AG20443 (cell line): ENCODE results near the gene VAT1L.

Experiments
- DNase-seq: peaks from one replicate; pipeline ENCODE4 v3.0.0; 2012; ENCODE audit warnings: low spot score, mixed read lengths

VAT1L gene

GRCh38 chr16:77782694-77783093, 5.7 kb upstream of the VAT1L start:
- no peak for DNase-seq

- no peak for DNase-seq
Observed at GRCh38 chr16:77784441-77785372, 3.7 kb upstream of the VAT1L start.

GRCh38 chr16:77785373-77785764, 3.0 kb upstream of the VAT1L start:
- DNase-seq = no peak

- no peak for DNase-seq
Observed at GRCh38 chr16:77786186-77786847, 2.0 kb upstream of the VAT1L start.

- no peak for DNase-seq
Observed at GRCh38 chr16:77787452-77787851, 912 bp upstream of the VAT1L start.

- DNase-seq = no peak
Observed at GRCh38 chr16:77789085-77790008, 983 bp downstream of the VAT1L start.

GRCh38 chr16:77790009-77790372, 1.6 kb downstream of the VAT1L start:
- DNase-seq = no peak

- DNase-seq = no peak
Observed at GRCh38 chr16:77790912-77791311, 2.5 kb downstream of the VAT1L start.

- DNase-seq = no peak
Observed at GRCh38 chr16:77793417-77793816, 5.1 kb downstream of the VAT1L start.

- peak; percentile 24 for DNase-seq
Observed at GRCh38 chr16:77794586-77794985, 6.2 kb downstream of the VAT1L start.

GRCh38 chr16:77801817-77802216, 13.5 kb downstream of the VAT1L start:
- no peak for DNase-seq

GRCh38 chr16:77805398-77805797, 17.0 kb downstream of the VAT1L start:
- no peak for DNase-seq

GRCh38 chr16:77807021-77807420, 18.7 kb downstream of the VAT1L start:
- DNase-seq = no peak

- no peak for DNase-seq
Observed at GRCh38 chr16:77812856-77813500, 24.6 kb downstream of the VAT1L start.

- no peak for DNase-seq
Observed at GRCh38 chr16:77816293-77816692, 27.9 kb downstream of the VAT1L start.

GRCh38 chr16:77820340-77820739, 32.0 kb downstream of the VAT1L start:
- DNase-seq = no peak

- no peak for DNase-seq
Observed at GRCh38 chr16:77822661-77823060, 34.3 kb downstream of the VAT1L start.

GRCh38 chr16:77823067-77823466, 34.7 kb downstream of the VAT1L start:
- DNase-seq = no peak

- no peak for DNase-seq
Observed at GRCh38 chr16:77825196-77825595, 36.8 kb downstream of the VAT1L start.

- no peak for DNase-seq
Observed at GRCh38 chr16:77827032-77827431, 38.7 kb downstream of the VAT1L start.

- peak; percentile 66 for DNase-seq
Observed at GRCh38 chr16:77833921-77834634, 45.7 kb downstream of the VAT1L start.
